Upper lobe of right lung (tissue), 1 donor: Measurements from ENCODE around the gene CCDC137. TPM values are rescaled to one million over a fixed set of nuclear protein-coding genes. Genes with fewer than 3 reads are reported as not detected.

Experiments
- ATAC-seq: fragments of 200-7000 bp; cut with Tn5 transposase; one replicate; pipeline ENCODE4 v1.9.1; 2020; ENCODE audit warnings: mild to moderate bottlenecking, moderate library complexity
- DNase-seq: peaks from one replicate; pipeline ENCODE4 v3.0.0-alpha.2; 2020
- H3K27ac ChIP-seq: fragments of 200-600 bp; one replicate; pipeline ENCODE4 v1.8.0; 2022
- H3K27me3 ChIP-seq: fragments of 200-600 bp; one replicate; pipeline ENCODE4 v1.8.0; 2022; ENCODE audit warnings: mild to moderate bottlenecking
- H3K36me3 ChIP-seq: fragments of 200-600 bp; one replicate; pipeline ENCODE4 v1.8.0; 2022
- H3K4me1 ChIP-seq: fragments of 200-600 bp; one replicate; pipeline ENCODE4 v1.8.0; 2022
- H3K4me3 ChIP-seq: fragments of 200-600 bp; one replicate; pipeline ENCODE4 v1.8.0; 2022; ENCODE audit warnings: mild to moderate bottlenecking
- H3K9me3 ChIP-seq: fragments of 200-600 bp; one replicate; pipeline ENCODE4 v1.8.0; 2022
- CTCF ChIP-seq: fragments of 200-600 bp; IDR thresholded peaks from one replicate; pipeline ENCODE4 v1.8.0; 2022; ENCODE audit warnings: antibody characterized with exemption
- intact Hi-C: fragments of 100-400 bp; cut with DNase I; formaldehyde crosslinking; loops from one replicate; pipeline ENCODE4 v1.11.0; 2022
- total RNA-seq: library from RNA; stranded (reverse); fragmentation: NEBNext Ultra II Directional; extraction: Animal tissue kit (Norgen Biotek cat#: 25700); gene quantifications from one replicate; pipeline ENCODE4 v1.2.1, GENCODE V29; 2021
- donor health status: DM: no; HTN: yes; CAD: no; lungs with severe emphysema.

The CCDC137 gene
- total RNA-seq, 1 donor from 2014 or later, result 13.7 TPM

- no peak for TF ChIP-seq CTCF
- peak overlapping the region; percentile 75 for H3K4me3 ChIP-seq
- no peaks in the 10 kb centered on the region for H3K27me3 ChIP-seq
- H3K36me3 ChIP-seq, result peaks cover 2% of the 10 kb centered on the region
- H3K4me1 ChIP-seq, result peaks cover 25% of the 10 kb centered on the region
- no peak for DNase-seq
- peak; percentile 5 for ATAC-seq
- no peak overlapping the region for H3K27ac ChIP-seq
- intact Hi-C loops, result no loop called here
- H3K9me3 ChIP-seq, result no peaks in the 10 kb centered on the region
These were observed 46.0 kb downstream of the CCDC137 start for GRCh38 chr17:81712468-81713003.

GRCh38 chr17:81713004-81713555 lies 46.5 kb downstream of the CCDC137 start:
- Histone ChIP-seq H3K27me3 (no peaks in the 10 kb centered on the region), H3K36me3 (no peaks in the 10 kb centered on the region), H3K27ac (no peak overlapping the region), H3K4me3 (peak overlapping the region; percentile 75), H3K4me1 (peaks cover 25% of the 10 kb centered on the region), H3K9me3 (no peaks in the 10 kb centered on the region)
- no peak for DNase-seq
- no peak for ATAC-seq
- no peak for TF ChIP-seq CTCF
- intact Hi-C loops, result no loop called here

GRCh38 chr17:81713556-81714411 lies 47.2 kb downstream of the CCDC137 start:
- no peaks in the 10 kb centered on the region for H3K9me3 ChIP-seq
- intact Hi-C loops, result no loop called here
- peaks cover 25% of the 10 kb centered on the region for H3K4me1 ChIP-seq
- TF ChIP-seq CTCF, result no peak
- no peak overlapping the region for H3K27ac ChIP-seq
- ATAC-seq, result no peak
- no peaks in the 10 kb centered on the region for H3K36me3 ChIP-seq
- no peak overlapping the region for H3K4me3 ChIP-seq
- no peaks in the 10 kb centered on the region for H3K27me3 ChIP-seq
- DNase-seq, result no peak

GRCh38 chr17:81714412-81715106 lies 48.0 kb downstream of the CCDC137 start:
- DNase-seq (no peak), ATAC-seq (no peak)
- Histone ChIP-seq H3K4me3 (no peak overlapping the region), H3K9me3 (no peaks in the 10 kb centered on the region), H3K36me3 (no peaks in the 10 kb centered on the region), H3K4me1 (peaks cover 25% of the 10 kb centered on the region), H3K27ac (no peak overlapping the region), H3K27me3 (no peaks in the 10 kb centered on the region)
- TF ChIP-seq CTCF, result no peak
- intact Hi-C loops, result no loop called here

- DNase-seq (peak; percentile 62), ATAC-seq (no peak)
- Histone ChIP-seq H3K27me3 (no peaks in the 10 kb centered on the region), H3K36me3 (no peaks in the 10 kb centered on the region), H3K4me1 (peaks cover 25% of the 10 kb centered on the region), H3K27ac (no peak overlapping the region), H3K4me3 (no peak overlapping the region), H3K9me3 (no peaks in the 10 kb centered on the region)
- no peak for TF ChIP-seq CTCF
- intact Hi-C loops, result no loop called here
These were observed 48.8 kb downstream of the CCDC137 start for GRCh38 chr17:81715107-81715871.
